GM18499 (cell line): ENCODE data around the gene NTN1.
"Not testable (repeated sequence)": the region's sequence is repeated elsewhere in the genome, so short reads cannot be mapped to it uniquely, and the experiment has no call there.

Source experiments
- ATAC-seq: cut with Tn5 transposase; IDR thresholded peaks from one replicate; pipeline ENCODE4 v1.9.1; 2021; ENCODE audit warnings: moderate number of reproducible peaks; ENCODE audit not compliant: insufficient read depth, unreplicated experiment

The NTN1 gene

DNA sequence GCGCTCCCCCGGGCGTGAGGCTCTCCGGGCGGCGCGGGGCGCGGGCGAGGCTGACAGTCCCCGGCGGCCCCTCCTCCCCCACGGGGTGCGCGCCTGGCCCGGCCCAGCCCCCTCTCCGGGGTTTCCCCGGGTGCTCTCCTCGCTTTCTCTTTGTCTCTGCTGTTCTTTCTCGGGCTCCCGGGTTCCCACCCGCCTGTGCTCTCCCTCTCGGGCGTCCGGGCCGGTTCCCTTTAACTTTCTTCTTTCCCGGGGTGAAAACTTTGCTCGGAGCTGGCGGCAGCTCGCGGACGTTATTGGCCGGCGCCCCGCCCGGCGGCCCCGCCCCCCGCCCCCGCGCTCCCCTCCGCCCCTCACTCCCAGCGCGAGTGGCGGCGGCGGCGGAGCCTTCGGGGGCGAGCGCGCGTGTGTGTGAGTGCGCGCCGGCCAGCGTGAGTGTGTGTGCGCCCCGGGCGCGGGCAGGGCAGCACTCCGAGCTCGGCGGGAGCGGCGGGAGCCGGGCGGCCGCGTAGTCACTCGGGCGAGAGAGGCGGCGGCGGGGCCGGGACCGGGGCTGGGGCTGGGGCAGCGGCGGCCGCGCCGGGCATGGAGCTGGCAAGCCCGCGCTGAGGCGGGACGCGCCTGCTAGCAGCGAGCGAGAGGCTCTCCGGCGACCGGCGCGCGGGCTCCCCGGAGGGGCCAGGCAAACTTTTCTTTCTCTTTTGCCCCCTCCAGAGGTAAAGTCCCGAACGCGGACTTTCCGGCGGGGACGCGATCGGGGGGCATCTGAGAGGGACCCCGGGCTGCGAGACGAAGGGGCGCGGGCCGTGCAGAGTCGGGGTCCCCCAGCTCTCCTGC lies at the start of gene NTN1:
NTN1 (plus strand) TSS at position 353 of the 834 bp plus-strand sequence. CDS start 864 bp downstream, outside the sequence.
- ATAC-seq, result no peak

DNA sequence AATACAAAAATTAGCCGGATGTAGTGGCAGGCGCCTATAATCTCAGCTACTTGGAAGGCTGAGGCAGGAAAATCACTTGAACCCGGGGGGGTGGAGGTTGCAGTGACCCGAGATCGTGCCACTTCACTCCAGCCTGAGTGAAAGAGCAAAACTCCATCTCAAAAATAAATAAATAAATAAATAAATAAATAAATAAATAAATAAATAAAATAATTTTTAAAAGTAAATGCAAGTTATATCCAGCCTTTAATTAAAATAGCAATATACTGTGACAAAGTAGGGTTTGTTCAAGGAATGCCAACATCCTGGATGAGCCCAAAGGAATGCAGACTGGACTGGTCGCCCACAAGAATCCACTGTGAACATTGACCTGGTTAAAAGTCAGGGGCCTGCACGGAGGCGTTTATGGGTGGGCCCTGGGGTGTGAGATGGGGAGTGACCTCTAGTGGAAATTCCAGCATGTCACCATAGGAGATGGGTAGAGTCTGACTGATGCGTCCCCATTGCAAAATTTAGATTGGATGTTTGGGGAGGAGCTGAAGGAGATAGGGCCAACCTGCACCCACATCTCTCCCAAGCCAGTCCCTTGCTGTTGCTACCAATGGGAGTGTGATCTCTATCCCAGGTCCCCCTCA lies 46.1 kb upstream of the NTN1 start:
- ATAC-seq, result no peak

DNA sequence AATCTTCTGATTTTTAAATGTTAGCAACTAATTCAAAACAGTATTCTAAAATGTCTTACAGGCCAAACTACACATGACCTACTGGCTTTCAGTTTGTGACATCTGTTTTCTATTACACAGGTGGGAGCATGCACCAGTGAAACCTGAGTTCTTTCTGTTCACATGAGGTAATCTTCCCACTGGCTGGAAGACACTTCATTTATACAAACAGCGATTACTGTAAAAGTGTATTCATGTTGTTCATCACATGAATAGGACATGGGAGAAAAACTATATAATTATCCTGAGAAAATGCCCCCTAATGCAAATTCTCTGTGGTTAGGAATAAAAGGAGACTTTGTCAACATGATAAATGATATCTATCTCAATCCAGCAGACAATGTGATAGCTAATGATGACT lies 44.7 kb upstream of the NTN1 start:
- ATAC-seq, result no peak

DNA sequence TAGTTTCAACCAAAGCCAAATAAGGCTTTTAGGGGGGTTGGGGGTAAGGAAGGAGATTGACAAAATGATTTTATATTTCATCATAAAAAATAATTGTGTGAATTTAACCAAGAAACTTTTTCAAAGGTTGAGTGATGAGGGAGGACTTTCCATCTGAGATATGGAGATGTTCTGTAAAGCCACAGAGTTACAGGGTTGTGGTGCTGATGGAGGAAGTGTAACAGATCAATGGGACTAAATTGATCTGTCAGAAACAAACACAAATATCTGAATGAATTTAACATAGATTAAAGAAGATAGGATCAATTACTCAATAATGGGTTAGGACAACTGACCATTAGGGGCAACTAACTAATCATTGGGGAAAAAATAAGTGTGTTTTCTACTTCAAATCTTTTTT lies 41.6 kb upstream of the NTN1 start:
- ATAC-seq, result no peak

DNA sequence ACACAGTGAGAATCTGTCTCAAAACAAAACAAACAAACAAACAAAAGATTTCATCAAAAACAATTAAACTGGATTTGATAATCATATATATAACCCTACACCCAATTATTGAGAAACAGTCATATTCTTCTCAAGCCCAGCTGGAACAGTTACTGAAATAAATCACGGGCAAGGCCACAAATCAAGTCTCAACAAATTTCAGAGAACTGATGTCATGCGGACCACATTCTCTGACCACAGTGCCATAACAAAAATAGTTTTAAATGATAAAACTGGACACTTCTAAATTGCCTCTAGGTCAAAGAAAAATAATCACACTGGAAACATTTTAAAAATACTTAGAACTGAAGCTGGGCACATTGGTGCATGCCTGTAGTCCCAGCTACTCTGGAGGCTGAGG lies 39.9 kb upstream of the NTN1 start:
- no peak for ATAC-seq

DNA sequence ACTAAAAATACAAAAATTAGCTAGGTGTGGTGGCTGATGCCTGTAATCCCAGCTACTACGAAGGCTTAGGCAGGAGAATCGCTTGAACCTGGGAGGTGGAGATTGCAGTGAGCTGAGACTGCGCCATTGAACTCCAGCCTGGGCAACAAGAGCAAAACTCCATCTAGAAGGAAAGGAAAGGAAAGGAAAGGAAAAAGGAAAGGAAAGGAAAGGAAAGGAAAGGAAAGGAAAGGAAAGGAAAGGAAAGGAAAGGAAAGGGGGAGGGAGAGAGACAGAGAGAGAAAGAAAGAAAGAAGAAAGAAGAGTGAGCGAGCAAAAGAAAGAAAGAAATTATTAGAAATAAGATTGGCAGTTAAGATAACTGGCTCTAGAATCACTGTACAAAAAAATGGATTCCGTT lies 37.1 kb upstream of the NTN1 start:
- not testable (repeated sequence) for ATAC-seq

DNA sequence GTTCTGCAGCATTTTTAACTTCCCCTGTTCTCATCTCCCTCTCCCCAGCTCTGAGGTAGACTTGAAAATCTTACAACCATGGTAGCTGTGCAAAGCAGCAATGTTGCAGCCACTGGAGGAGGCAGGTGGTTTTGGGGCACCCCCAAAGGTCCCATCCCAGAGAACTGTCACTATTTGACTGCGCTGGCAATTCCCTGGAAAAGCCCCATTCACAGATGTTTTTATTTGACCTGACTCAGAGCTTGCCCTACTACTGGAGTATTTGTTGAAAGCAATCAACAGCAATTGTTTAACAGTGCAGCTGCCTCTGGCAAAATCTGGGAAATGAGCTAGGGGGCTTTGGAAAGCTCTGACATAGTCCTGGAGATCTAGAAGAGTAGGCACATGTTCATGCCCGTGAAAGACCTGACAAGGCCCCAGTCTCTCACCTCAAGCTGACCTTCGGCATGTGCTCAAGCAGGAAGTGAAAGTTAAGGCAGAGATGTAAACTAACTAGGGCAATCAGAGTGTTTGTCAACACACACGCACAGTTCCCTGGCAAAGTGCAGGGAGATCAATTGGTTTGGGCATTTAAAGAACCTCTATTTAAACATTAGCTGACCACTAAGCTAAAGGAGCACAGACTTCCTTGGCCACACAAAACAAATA lies 36.1 kb upstream of the NTN1 start:
- no peak for ATAC-seq

DNA sequence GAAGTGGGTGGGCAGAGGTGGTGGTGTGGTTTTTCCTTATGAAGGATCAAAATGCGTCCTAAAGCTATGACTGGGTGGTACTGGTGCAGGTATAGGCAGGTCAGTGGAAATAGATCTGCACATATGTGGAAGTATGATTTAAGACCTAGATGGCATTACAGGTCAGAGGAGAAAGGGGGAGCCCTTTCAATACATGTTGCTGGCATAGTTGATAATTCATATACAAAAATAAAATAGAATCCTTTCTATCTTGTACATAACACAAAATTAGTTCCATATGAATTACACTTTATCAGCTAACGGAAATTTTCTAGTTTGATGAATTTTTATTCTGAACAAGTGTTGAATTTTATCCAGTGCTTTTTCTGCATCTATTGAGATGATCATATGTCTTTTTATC lies 35.0 kb upstream of the NTN1 start:
- ATAC-seq, result no peak

DNA sequence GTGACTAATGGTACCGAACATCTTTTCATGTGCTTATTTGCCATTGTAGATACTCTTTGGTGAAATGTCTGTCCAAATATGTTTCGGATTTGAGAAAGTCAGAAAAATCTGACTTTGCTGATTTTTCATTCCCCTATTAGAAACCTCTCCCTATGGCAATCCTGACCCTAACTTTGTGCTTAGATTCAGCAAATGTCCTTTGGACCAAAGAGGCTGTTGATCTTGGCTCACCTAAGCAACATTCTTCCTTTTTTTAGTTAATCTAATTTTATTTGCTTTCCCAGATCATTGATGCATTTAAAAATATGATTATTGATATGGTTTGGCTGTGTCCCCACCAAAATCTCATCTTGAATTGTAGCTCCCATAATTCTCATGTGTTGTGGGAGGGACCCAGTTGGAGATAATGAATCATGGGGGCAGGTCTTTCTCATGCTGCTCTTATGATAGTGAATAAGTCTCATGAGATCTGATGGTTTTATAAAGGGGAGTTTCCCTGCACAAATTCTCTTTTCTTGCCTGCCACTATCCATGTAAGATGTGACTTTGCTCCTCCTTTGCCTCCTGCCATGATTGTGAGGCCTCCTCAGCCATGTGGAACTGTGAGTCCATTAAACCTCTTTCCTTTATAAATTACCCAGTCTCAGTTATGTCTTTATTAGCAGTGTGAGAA lies 32.9 kb upstream of the NTN1 start:
- not testable (repeated sequence) for ATAC-seq

DNA sequence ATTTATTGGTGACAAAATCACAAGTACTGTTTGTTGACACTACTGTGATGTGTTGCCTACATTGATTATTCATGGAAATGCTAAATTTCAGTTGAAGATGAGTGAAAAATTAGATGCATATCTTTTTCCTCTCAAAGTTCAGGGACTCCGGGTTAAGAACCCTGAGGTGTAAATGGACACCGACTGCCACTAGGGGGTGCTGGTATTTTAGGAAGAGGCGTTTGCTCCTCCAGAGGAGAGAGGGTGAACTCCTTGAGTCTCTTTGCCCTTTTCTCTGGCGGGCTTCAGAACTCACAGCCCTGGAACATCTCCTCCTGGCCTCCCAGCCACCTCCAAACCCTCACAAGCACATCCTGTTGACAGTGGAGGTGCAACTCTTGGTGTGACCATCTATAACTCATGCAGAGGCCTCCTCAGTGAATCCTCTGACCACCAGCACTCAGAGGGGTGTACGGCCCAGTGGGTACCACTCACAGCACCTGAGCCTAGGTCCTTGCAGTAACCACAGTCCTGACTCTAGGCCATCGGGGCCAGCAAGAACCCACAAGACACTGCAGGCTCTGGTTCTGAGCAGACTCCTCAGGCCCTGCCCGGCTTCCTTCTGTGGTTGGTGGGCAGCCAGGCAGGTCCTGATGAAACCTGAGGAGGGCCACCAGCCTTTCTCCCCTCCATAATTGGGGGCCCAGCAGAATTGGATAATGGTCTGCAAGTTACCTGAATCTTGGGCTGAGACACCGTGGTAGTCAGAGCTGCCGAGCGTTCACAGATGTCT lies 29.6 kb upstream of the NTN1 start:
- ATAC-seq, result no peak

DNA sequence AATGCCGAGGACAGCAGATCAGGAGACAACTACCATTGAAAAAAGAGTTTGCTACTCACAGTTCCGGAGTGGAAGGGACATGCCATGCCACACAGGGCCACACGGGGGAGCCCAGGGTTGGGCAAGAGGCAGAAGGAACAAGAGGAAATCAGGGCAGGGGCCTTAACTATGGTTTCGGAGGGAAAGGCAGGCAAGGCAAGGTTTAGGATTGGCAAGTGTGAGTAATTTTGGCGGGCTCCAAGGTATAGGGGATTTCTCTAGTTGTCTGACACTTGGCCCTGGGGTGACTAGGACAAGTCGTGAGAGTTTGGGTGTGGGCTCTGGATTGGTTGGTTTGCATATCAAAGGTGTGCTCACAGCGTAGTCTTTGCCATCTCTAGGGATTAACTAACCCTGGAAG lies 27.0 kb upstream of the NTN1 start:
- no peak for ATAC-seq

DNA sequence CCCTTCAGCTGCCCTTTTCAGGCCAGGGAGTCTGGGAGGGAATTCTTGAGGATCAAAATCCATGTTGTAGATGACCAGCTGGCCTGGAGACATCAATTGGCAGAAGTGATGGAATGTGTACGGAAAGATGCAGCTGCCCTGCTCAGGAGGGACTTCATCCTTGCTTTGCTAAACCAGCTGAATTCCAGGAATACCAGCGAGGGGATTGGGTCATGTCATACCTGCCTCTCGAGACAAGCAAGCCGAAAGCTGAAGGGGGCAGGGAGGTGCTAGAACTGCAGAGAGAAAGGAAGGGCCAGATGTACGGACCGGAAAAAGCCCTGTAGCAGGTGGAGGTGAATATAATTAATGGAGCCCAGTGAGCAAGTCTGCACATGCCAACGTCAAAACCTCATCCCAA lies 25.6 kb upstream of the NTN1 start:
- ATAC-seq, result no peak

DNA sequence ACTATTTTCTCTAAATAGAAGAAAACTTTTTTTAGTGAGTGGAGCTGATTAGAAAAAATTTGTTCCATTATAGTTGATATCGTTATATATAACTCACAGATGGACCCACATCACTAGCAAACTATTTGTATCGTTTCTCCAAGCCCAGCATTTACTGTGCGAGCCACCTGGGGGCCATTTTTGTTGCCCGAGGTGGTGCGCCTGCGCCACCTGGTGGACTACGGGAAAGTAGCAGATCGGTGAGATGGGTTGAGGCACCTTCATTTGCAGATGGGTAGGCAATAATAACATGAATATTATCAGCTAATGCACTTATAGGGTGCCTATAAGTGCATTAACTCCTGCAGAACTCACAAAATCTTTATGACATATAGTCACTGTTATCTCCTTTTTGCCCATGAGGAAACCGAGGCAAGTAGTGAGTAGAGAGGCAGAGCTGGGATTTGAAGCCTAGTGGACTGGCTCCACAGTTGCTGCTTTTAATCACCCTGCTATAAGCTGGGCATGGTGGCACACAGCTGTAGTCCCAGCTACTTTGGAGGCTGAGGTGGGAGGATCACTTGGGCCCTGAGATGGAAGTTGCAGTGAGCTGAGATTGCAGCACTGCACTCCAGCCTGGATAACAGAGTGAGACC lies 23.2 kb upstream of the NTN1 start:
- ATAC-seq, result no peak

DNA sequence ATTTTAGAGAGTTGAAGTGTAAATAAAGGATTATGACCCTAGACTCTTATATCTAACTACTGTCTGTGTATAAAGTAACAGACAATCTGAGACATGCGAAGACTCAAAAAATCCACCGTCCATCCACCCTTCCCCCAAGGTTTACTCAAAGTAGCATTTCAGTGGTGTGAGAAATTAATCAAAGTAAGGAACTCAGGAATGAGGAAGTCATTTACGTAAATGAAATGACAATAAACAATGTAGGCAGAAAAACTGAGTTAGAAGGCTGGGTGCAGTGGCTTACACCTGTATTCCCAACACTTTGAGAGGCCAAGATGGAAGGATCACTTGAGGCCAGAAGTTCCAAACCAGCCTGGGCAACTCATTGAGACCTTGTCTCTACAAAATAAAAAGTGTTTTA lies 19.8 kb upstream of the NTN1 start:
- no peak for ATAC-seq

DNA sequence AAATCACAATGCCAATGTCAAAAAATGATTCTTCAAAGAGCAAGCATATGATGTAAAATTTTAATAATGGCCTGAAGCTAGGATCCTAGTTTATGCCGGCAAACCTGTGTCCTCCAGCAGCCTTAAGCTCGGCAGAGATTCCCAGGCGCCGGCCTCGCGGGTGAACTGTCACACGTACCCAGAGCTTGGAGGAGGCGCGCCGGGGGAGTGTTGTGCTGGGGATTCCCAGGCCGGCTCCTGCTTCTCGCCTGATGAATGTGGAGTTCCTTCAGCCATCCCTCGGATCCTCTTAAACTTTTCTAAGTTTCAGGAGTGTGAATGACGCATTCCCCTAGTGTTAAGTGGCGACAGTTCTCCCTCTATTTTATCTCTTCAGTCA lies 19.1 kb upstream of the NTN1 start:
- ATAC-seq, result no peak

DNA sequence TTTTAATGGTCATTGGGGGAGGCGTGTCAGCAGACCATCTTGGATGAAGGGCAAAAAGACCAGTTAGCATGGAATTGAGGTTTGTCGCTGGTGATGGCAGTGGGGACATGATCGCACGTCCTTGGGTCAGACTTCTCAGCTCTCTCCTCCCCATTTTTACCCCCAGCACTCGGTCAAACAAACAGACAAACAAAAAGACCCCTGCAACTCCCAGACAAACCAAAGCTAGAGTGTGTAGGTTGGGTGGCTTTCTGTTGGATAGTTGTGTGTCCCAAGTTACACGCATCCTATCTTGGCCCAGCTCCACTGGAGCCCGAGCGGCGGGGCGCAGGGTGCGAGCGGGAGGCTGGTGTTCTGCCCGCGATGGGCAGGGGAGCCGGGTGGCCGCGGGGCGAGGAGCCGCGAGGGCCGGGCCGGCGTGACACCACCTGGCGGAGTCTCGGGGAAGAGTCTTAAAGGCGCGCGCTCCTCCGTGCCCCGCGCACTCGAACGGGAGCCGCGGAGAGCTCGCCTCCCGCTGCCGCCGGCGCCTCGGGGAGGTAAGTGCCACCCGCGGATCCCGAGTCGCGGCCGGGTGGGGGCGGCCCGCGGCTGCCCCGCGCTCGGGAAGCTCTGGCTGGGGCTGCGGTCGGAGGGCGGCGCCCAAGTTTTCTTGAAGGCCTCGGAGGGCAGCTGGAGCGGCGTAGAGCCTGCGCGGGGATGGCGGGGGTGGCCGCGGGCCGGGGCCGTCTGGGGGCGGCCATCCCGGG lies 18.5 kb upstream of the NTN1 start:
- ATAC-seq, result no peak

DNA sequence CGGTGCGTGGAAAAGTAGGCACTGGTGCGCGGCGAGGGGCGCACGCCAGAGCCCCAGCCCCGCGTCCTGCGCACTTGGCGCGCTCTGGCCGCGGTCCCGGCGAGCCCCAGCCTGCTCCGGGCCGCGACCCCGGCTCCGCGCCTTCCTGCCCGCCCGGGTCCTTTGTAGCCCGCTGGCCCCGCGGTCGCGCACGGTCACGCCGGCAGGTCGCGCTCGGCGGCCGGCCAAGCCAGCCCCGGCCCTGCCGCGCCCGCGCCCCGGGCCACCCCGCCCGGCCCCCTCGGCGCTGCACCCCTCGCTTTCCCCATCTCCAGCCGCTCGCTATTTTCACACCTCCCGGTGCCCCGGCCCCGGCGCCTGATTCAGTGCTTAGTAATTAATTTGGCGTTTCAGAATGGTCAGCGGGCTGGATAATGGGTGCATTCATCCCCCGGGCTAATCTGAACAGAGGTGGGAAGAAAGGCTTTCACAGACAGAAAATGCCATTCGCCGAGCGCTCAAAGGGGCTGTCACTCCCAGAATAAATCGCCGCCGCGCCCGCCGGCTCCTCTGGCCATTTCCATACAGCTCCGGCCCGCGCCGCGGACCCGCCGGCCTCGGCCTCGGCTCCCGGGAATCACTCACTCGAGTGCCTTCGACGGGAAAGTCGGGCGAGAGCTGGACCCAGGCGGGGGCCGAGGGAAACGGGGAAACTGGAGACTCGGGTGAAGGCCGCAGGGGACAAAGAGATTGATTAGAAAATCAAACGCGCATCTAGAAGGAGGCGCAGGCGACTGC lies 17.8 kb upstream of the NTN1 start:
- ATAC-seq, result no peak
